Measurements from ENCODE around the gene SMC3. TPM values are rescaled to one million over a fixed set of nuclear protein-coding genes. Genes with fewer than 3 reads are reported as not detected.

SMC3 gene
- total RNA-seq (32.5 TPM), polyA plus RNA-seq (ENCODE audit: insufficient read depth in 1 of 8, insufficient read length in 8 of 8, low replicate concordance in 1 of 8) (10 to 100 TPM; 31.4 to 58.3 (median 46.1) TPM)
- long read RNA-seq, donor 1, full-length matches to known transcripts, result 1 of 1 reads
- long read RNA-seq, donor 1, partial matches to known transcripts, result 0 of 1 reads
- long read RNA-seq, donor 1, other reads (novel, unspliced or antisense), result 0 of 1 reads
- long read RNA-seq, donor 2, result 0 reads
- long read RNA-seq, donor 3, full-length matches to known transcripts, result 5 of 18 reads
- long read RNA-seq, donor 3, partial matches to known transcripts, result 13 of 18 reads
- long read RNA-seq, donor 3, other reads (novel, unspliced or antisense), result 0 of 18 reads
- long read RNA-seq, donor 4, result 0 reads
- long read RNA-seq, donor 5, partial matches to known transcripts, result 53 of 53 reads
- long read RNA-seq, donor 5, other reads (novel, unspliced or antisense), result 0 of 53 reads
- long read RNA-seq, donor 6, full-length matches to known transcripts, result 1 of 17 reads
- long read RNA-seq, donor 6, partial matches to known transcripts, result 16 of 17 reads
- long read RNA-seq, donor 6, other reads (novel, unspliced or antisense), result 0 of 17 reads
- long read RNA-seq, donor 7, full-length matches to known transcripts, result 1 of 14 reads
- long read RNA-seq, donor 7, partial matches to known transcripts, result 13 of 14 reads
- long read RNA-seq, donor 7, other reads (novel, unspliced or antisense), result 0 of 14 reads
- long read RNA-seq, donor 8, partial matches to known transcripts, result 7 of 7 reads
- long read RNA-seq, donor 8, other reads (novel, unspliced or antisense), result 0 of 7 reads
- long read RNA-seq, donor 9, partial matches to known transcripts, result 18 of 18 reads
- long read RNA-seq, donor 9, other reads (novel, unspliced or antisense), result 0 of 18 reads
- long read RNA-seq, donor 10, partial matches to known transcripts, result 21 of 21 reads
- long read RNA-seq, donor 10, other reads (novel, unspliced or antisense), result 0 of 21 reads
- long read RNA-seq, donor 11, partial matches to known transcripts, result 11 of 11 reads
- long read RNA-seq, donor 11, other reads (novel, unspliced or antisense), result 0 of 11 reads

DNA sequence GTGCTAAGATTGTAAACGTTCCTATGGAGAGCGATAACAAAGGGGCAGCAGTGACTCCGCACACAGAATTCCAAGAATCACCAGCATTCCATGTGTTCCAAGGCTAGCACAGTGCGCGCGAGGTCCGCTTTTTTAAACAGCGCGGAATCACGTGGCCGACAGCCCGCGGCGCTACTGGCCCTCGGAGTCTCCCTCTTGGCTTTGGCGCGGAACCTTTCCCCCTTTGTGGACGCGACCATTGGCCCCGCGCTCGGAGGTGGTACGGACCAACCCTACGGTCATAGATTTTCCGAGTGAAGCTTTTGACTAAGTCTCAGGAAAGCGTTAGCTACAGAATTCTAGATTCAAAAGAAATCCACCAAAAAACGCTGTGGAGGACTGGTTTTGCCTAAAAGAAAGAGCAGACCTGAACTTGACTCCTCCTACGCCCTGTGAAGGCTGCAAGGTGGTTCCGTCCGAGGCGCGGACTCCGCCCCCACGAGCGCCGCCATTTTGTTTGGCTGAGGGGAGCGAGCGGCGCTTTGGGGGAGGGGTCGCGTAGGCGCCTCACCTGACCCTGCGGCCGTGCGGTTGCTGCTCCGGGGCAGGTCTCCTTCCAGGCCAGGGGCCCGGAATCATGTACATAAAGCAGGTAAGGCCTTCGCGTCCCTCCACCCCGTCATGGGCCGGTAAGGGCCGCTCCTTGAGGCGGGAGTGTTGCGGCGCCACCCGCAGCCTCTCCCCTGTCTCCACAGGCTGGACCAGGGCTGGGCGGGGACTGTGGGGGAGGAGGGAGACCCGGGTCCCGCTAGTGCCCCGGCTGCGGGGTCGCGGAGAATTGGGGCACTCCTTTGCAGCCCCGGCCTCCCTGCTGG, at the start of gene SMC3:
Gene SMC3, plus strand, starts transcription at position 495 of the 854 bp plus-strand sequence. Its CDS starts 122 bp downstream, at position 617.
- DNase-seq, result peak; percentile 97
- under 1% methylated on average over 57 of the region's 64 CpGs for WGBS (ENCODE audit: insufficient coverage)
- peaks cover 5% of the 10 kb centered on the region for H3K27me3 ChIP-seq (ENCODE audit: control insufficient read depth, insufficient read depth, low read length)
- peak within 1 kb of the TSS; percentile 97 for H3K4me3 ChIP-seq (ENCODE audit: low read length)
- H3K36me3 ChIP-seq (ENCODE audit: control insufficient read depth, insufficient read depth, low read length), result peaks cover 7% of the 10 kb centered on the region
- H3K4me1 ChIP-seq (ENCODE audit: control insufficient read depth, insufficient read depth, low read length), result peaks cover 8% of the 10 kb centered on the region
- H3K27ac ChIP-seq (ENCODE audit: low read length), result peak within 1 kb of the TSS; percentile 92
- H3K9me3 ChIP-seq (replicated peaks; ENCODE audit: control insufficient read depth, low read depth, low read length), result no peaks in the 10 kb centered on the region

DNA sequence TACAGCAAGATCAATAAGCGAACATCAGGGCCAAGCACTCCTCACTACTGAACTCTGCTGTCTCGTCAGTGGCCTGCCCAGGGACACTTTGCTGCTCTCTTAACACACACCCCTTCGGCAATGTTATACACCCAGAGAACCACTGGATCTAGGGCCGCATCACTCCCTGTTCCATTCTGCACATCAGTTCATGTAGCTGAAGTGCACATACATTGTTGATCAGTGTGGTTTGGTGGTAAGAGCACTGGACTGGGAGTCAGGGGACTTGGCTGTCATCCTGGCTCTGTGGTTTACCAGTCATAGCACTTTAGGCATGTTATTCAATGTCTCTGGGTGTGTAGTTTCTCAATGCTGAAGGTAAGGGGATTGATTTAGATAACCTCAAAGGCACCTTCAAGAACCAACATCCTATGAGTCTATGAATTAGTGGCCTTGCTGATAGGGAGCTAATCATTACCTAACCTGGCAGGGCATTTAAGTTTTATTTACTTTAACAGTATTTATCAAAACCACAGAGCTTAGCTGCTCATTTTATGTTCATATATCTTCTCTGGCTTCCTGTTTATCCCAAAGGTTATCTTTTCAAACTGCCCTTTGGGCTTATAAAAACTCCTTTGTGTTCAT, 45.0 kb upstream of the SMC3 start:
- 82% methylated on average over 2 of the region's 4 CpGs for WGBS (ENCODE audit: insufficient coverage)
- no peaks in the 10 kb centered on the region for H3K4me1 ChIP-seq (ENCODE audit: control insufficient read depth, insufficient read depth, low read length)
- H3K27me3 ChIP-seq (ENCODE audit: control insufficient read depth, insufficient read depth, low read length), result peaks cover 2% of the 10 kb centered on the region
- no peak overlapping the region for H3K4me3 ChIP-seq (ENCODE audit: low read length)
- DNase-seq, result no peak
- H3K27ac ChIP-seq (ENCODE audit: low read length), result no peak overlapping the region
- no peaks in the 10 kb centered on the region for H3K36me3 ChIP-seq (ENCODE audit: control insufficient read depth, insufficient read depth, low read length)
- H3K9me3 ChIP-seq (replicated peaks; ENCODE audit: control insufficient read depth, low read depth, low read length), result no peaks in the 10 kb centered on the region

GRCh38 chr10:110523736-110524135, 43.8 kb upstream of the SMC3 start:
- no peaks in the 10 kb centered on the region for H3K9me3 ChIP-seq (replicated peaks; ENCODE audit: control insufficient read depth, low read depth, low read length)
- 53% methylated on average over 3 of the region's 3 CpGs for WGBS (ENCODE audit: insufficient coverage)

DNA sequence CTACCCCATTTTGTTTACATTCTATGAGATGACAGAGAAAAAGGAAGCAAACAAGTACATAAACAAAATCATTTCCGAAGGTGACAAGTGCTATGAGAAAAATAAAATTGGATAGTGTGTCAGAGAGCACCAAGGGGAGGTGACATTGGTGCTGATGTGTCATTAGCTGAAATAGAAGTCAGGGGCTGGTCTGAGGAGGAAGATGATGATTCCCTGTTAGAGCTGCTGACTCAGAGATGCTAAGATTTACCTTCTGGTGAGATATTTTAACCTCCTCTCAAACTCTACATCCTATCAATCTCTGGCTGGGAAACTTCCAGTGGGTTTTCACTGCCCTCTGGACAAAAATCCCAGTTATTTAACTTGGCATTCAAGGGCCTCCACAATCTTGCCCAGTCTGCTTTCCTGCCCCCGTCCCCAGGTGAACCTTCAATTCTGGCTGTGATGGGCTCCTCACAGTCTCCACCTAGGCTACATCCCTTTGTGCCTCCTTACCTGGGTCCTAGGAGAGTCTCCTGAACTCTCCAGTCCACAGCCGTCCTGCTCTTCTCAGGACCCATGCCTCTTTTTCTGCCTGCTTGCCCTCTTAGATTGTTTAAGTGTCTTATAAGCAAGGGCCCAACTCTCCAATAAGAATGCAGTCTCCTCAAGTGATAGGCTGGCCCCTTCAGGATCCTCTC, 43.2 kb upstream of the SMC3 start:
- H3K36me3 ChIP-seq (ENCODE audit: control insufficient read depth, insufficient read depth, low read length), result no peaks in the 10 kb centered on the region
- DNase-seq, result no peak
- H3K9me3 ChIP-seq (replicated peaks; ENCODE audit: control insufficient read depth, low read depth, low read length), result no peaks in the 10 kb centered on the region
- WGBS (ENCODE audit: insufficient coverage), result 73% methylated on average over 1 of the region's 3 CpGs
- H3K4me3 ChIP-seq (ENCODE audit: low read length), result no peak overlapping the region
- peaks cover 10% of the 10 kb centered on the region for H3K27me3 ChIP-seq (ENCODE audit: control insufficient read depth, insufficient read depth, low read length)
- H3K4me1 ChIP-seq (ENCODE audit: control insufficient read depth, insufficient read depth, low read length), result no peaks in the 10 kb centered on the region
- no peak overlapping the region for H3K27ac ChIP-seq (ENCODE audit: low read length)

More at GRCh38 chr10:110523736-110524135, 43.8 kb upstream of the SMC3 start:
- Histone ChIP-seq H3K4me1 (ENCODE audit: control insufficient read depth, insufficient read depth, low read length) (no peaks in the 10 kb centered on the region), H3K36me3 (ENCODE audit: control insufficient read depth, insufficient read depth, low read length) (no peaks in the 10 kb centered on the region), H3K27ac (ENCODE audit: low read length) (no peak overlapping the region), H3K4me3 (ENCODE audit: low read length) (no peak overlapping the region), H3K27me3 (ENCODE audit: control insufficient read depth, insufficient read depth, low read length) (peaks cover 6% of the 10 kb centered on the region)
- DNase-seq, result no peak

- WGBS (ENCODE audit: insufficient coverage), result no CpG with 5 or more reads among the region's 2 CpGs
- no peaks in the 10 kb centered on the region for H3K4me1 ChIP-seq (ENCODE audit: control insufficient read depth, insufficient read depth, low read length)
These were observed 42.6 kb upstream of the SMC3 start for GRCh38 chr10:110524859-110525232.

DNA sequence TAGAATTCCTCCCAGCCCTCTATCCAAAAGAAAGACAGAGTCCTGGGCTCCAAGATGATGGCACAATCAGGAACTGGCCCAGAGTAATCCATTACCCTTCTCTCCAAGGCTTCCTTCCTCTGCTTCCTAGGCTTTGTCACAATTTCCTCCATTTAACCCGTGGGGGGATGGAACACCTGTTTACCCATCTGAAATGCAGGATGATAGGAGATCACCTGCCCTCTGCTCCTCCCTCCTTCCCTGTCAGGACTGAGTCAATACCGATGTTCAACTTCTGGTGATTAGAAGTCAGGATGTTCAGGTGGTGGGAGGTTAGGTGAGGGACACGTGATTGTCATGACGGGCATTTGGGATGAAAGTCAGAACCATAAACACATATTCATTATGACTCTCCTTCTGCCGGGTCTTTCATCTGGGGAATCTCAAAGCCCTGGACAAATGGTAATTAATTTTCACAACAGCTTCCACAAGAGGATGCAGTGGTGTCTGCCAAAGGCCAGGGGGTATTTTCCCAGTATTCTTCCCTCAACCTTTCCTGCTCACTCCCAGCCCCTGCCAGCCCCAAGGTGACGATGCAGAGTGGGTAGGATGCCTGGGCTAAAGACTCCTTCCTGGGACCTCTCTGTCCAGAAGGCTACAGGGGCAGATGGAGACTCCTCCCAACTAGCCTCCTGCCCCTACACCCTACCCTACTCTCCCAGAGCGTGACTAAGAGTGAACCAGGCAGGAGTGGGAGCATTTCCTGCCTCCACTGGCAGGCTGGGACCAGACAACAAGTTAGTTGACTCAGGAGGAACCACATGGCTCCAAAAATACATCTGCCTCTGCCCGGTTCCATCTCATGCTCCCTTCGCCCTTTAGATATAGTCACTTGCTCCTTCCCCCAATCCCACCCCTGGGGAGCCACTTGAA, 41.9 kb upstream of the SMC3 start:
- Histone ChIP-seq H3K36me3 (ENCODE audit: control insufficient read depth, insufficient read depth, low read length) (no peaks in the 10 kb centered on the region), H3K27me3 (ENCODE audit: control insufficient read depth, insufficient read depth, low read length) (peaks cover 19% of the 10 kb centered on the region), H3K9me3 (replicated peaks; ENCODE audit: control insufficient read depth, low read depth, low read length) (no peaks in the 10 kb centered on the region), H3K4me1 (ENCODE audit: control insufficient read depth, insufficient read depth, low read length) (peaks cover 5% of the 10 kb centered on the region), H3K4me3 (ENCODE audit: low read length) (no peak overlapping the region), H3K27ac (ENCODE audit: low read length) (no peak overlapping the region)
- no peak for DNase-seq
- WGBS (ENCODE audit: insufficient coverage), result 61% methylated on average over 2 of the region's 9 CpGs

More at GRCh38 chr10:110524859-110525232, 42.6 kb upstream of the SMC3 start:
- no peaks in the 10 kb centered on the region for H3K36me3 ChIP-seq (ENCODE audit: control insufficient read depth, insufficient read depth, low read length)
- H3K4me3 ChIP-seq (ENCODE audit: low read length), result no peak overlapping the region
- DNase-seq, result no peak
- H3K9me3 ChIP-seq (replicated peaks; ENCODE audit: control insufficient read depth, low read depth, low read length), result no peaks in the 10 kb centered on the region
- H3K27me3 ChIP-seq (ENCODE audit: control insufficient read depth, insufficient read depth, low read length), result peaks cover 15% of the 10 kb centered on the region
- no peak overlapping the region for H3K27ac ChIP-seq (ENCODE audit: low read length)

- no peak overlapping the region for H3K4me3 ChIP-seq (ENCODE audit: low read length)
- no peak for DNase-seq
- no peaks in the 10 kb centered on the region for H3K9me3 ChIP-seq (replicated peaks; ENCODE audit: control insufficient read depth, low read depth, low read length)
- H3K27me3 ChIP-seq (ENCODE audit: control insufficient read depth, insufficient read depth, low read length), result peaks cover 23% of the 10 kb centered on the region
- 50% methylated on average over 5 of the region's 9 CpGs for WGBS (ENCODE audit: insufficient coverage)
- no peaks in the 10 kb centered on the region for H3K36me3 ChIP-seq (ENCODE audit: control insufficient read depth, insufficient read depth, low read length)
- peaks cover 5% of the 10 kb centered on the region for H3K4me1 ChIP-seq (ENCODE audit: control insufficient read depth, insufficient read depth, low read length)
- no peak overlapping the region for H3K27ac ChIP-seq (ENCODE audit: low read length)
These were observed 39.7 kb upstream of the SMC3 start for GRCh38 chr10:110527731-110528171.

DNA sequence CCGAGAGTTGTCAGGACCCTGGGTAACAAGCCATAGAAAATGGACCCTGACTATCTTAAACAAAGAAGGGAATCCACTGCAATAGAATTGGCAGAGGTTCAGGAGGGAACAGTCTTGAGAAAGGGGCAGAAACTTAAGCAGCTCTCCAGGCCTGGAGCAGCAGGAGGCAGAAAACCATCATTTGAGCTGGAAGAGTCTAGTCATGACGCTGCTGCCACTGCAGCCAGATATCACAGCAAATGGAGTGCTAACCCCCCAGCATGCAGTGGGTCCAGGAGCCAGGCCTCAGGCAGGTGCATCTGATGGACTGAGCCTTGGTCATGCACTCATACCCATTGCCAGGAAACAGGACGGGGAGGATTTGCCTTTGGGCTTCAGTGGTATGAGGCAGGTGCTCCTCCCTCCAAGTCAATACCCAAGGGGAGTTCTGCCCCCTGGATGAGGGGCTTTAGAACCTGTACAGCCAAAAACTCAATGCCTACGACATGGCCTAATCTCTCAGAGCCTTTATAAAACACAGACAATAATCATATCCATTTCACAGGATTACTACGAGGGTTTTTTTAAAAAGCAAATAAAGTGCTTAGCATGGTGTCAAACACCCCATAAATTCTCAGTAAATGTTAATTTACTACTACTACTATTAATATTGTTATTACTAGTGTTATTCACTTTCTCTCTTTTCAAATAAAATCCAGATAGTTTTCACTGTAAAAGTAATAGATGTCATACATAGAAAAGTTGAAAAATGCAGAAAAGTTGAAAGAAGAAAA, 39.1 kb upstream of the SMC3 start:
- Histone ChIP-seq H3K4me3 (ENCODE audit: low read length) (no peak overlapping the region), H3K9me3 (replicated peaks; ENCODE audit: control insufficient read depth, low read depth, low read length) (no peaks in the 10 kb centered on the region), H3K36me3 (ENCODE audit: control insufficient read depth, insufficient read depth, low read length) (no peaks in the 10 kb centered on the region), H3K27ac (ENCODE audit: low read length) (no peak overlapping the region), H3K4me1 (ENCODE audit: control insufficient read depth, insufficient read depth, low read length) (peaks cover 5% of the 10 kb centered on the region), H3K27me3 (ENCODE audit: control insufficient read depth, insufficient read depth, low read length) (peaks cover 23% of the 10 kb centered on the region)
- WGBS (ENCODE audit: insufficient coverage), result 57% methylated on average over 1 of the region's 5 CpGs
- no peak for DNase-seq
